ENCODE results near the gene ANKRD50. TPM values are rescaled to one million over a fixed set of nuclear protein-coding genes. Genes with fewer than 3 reads are reported as not detected.
A peak's percentile ranks its signal among the peaks of the same experiment; 100 is the strongest.

ANKRD50 gene
- total and polyA plus RNA-seq, 2 experiments from 2014 or later = 8.9 to 21.8 TPM

DNA sequence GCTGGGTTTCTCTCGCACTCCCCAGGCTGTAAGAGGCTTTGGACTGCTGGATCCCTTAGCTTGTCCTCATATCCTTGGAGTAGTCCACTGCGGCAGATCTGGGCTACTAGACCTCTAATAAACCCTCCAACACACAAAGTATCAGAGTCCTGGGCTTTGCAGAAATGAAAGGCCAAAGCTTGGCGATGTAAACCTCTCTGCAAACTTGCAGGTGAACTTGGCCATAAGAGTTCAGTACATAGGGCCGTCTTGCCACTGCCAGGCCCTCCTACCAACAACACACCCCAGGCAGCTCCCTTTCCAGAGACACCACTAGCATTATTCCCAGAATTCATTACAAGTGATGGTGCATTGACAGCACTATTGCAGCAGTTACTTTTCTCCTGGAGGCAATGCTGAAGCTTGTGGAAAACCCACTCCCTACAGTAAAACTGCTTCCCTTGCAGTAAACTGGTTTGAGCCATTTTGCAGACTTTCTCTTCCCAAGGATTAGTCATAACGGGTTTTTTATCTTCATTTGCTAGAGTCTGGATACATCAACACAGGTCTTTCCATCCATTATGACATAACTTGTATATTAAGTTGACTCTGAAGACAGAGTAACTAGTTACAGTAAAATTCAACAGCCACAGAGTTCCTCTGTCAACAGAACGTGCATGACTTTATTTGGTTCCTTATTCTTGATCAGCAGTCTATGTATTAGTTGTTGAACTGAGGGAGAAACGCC is 2.4 kb downstream of the ANKRD50 start:
- TF ChIP-seq, protein P1, sequence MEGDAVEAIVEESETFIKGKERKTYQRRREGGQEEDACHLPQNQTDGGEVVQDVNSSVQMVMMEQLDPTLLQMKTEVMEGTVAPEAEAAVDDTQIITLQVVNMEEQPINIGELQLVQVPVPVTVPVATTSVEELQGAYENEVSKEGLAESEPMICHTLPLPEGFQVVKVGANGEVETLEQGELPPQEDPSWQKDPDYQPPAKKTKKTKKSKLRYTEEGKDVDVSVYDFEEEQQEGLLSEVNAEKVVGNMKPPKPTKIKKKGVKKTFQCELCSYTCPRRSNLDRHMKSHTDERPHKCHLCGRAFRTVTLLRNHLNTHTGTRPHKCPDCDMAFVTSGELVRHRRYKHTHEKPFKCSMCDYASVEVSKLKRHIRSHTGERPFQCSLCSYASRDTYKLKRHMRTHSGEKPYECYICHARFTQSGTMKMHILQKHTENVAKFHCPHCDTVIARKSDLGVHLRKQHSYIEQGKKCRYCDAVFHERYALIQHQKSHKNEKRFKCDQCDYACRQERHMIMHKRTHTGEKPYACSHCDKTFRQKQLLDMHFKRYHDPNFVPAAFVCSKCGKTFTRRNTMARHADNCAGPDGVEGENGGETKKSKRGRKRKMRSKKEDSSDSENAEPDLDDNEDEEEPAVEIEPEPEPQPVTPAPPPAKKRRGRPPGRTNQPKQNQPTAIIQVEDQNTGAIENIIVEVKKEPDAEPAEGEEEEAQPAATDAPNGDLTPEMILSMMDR (IDR thresholded peaks at IDR 0.05; ENCODE audit: low read depth, low read length) = no peak
- Histone ChIP-seq H3K27me3 (no peaks in the 10 kb centered on the region), H3K4me3 (peak overlapping the region; percentile 78), H3K36me3 (no peaks in the 10 kb centered on the region), H3K4me1 (ENCODE audit: low read depth) (peaks cover 28% of the 10 kb centered on the region), H3K9me3 (ENCODE audit: low read depth) (no peaks in the 10 kb centered on the region), H3K27ac (peak overlapping the region; percentile 98)
- peak; percentile 2 to 31 for DNase-seq (ENCODE audit: low read depth in 1 of 2, low spot score in 1 of 2)

DNA sequence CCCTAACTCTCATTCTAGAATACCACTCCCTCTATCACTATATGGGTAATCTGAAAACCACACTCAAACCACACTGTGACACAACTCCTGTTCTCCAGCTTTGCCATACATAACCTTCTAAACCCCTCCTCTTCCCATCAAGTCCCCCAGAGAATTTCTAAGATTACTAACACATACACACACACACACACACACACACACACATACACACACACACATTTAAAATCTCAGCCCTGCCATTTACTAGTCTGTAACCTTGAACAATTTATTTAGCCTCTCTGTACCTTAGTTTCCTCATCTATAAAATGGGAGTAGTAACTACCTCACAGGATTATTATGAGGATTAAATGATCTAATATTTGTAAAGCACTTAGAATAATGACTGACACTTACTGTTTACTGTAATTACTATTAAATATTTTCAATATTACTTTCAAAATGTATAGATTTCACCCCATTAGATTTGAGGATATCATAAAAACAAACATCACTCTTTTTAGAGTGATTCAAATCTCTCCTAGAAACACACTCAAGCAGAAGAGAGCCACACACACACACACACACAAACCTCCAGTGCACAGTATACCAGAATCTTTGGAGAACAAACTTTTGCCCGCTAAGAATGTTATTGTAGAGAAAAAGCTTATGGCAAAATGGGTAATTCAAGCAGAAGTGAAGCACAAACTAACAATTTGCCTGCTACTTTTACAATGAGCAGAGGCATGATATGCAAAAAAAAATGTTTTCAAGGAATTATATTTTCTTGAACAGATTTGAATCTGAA is 3.8 kb downstream of the ANKRD50 start:
- Histone ChIP-seq H3K27ac (no peak overlapping the region), H3K9me3 (ENCODE audit: low read depth) (no peaks in the 10 kb centered on the region), H3K36me3 (no peaks in the 10 kb centered on the region), H3K4me1 (ENCODE audit: low read depth) (peaks cover 38% of the 10 kb centered on the region), H3K4me3 (peak overlapping the region; percentile 78), H3K27me3 (no peaks in the 10 kb centered on the region)
- TF ChIP-seq, protein P1 (IDR thresholded peaks at IDR 0.05; ENCODE audit: low read depth, low read length) = no peak
- DNase-seq (ENCODE audit: low read depth in 1 of 2, low spot score in 1 of 2) = peak in 1 of 2 donors; percentile 80

DNA sequence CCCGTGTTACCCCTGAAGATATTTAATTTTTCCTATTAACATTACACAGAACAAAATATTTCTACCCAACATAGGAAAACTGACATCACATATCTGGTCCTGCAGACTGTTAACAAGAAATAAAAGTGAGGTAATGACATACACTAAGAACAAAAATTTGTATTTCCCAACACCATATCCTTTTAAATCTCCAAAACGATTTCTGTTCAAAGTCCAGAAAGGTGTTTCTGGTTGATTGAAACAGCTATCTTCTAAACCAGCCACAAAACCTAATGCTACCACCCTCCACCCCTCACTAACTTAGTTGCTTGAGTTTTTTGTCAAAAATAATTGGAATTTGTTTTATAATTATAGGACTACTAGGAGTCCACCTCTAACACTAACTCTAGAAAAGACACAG is 7.1 kb downstream of the ANKRD50 start:
- Histone ChIP-seq H3K27me3 (no peaks in the 10 kb centered on the region), H3K9me3 (ENCODE audit: low read depth) (no peaks in the 10 kb centered on the region), H3K27ac (no peak overlapping the region), H3K4me3 (no peak overlapping the region), H3K36me3 (peaks cover 3% of the 10 kb centered on the region), H3K4me1 (ENCODE audit: low read depth) (peaks cover 34% of the 10 kb centered on the region)
- no peak for DNase-seq (ENCODE audit: low read depth in 1 of 2, low spot score in 1 of 2)
- TF ChIP-seq, protein P1 (IDR thresholded peaks at IDR 0.05; ENCODE audit: low read depth, low read length) = no peak

DNA sequence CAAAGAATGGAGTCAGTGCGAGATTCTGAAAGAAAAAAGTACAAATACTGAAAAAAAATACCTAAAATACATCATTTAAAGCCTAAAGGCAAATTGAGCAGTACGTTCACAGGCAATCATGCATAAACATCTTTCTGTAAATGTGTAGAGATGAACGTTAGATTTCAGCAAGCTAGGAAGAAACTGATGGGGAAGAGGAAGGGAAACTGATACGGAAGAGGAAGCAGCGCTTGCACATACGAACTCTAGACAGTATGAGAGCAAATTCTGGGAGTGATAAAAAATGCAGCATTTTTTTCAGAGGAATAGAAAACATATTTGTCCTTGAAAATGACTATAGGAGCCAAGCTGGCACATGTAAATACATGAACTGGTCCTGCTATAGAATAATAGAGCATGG is 9.4 kb downstream of the ANKRD50 start:
- Histone ChIP-seq H3K27ac (no peak overlapping the region), H3K4me3 (no peak overlapping the region), H3K4me1 (ENCODE audit: low read depth) (peaks cover 16% of the 10 kb centered on the region), H3K9me3 (ENCODE audit: low read depth) (no peaks in the 10 kb centered on the region), H3K27me3 (no peaks in the 10 kb centered on the region), H3K36me3 (peaks cover 3% of the 10 kb centered on the region)
- TF ChIP-seq, protein P1 (IDR thresholded peaks at IDR 0.05; ENCODE audit: low read depth, low read length) = no peak
- no peak for DNase-seq (ENCODE audit: low read depth in 1 of 2, low spot score in 1 of 2)

DNA sequence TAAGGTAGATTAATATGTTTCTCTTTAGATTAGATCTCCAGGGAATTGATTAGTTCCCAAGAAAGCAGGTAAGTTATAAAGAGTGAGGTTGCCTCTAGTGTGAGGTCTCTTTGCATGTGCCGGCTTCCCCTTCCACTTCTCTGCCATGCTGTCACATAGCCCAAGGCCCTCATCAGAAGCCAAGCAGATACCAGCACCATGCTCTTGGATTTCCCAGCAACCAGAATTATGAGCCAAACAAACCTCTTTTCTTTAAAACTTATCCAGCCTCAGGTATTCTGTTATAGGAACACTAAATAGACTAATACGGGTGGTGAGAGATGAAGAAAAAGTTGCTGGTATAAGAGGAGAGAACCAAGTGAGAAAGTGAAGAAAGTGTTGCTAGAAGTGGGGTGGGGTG is 15.1 kb downstream of the ANKRD50 start:
- TF ChIP-seq, protein P1 (IDR thresholded peaks at IDR 0.05; ENCODE audit: low read depth, low read length) = no peak

More for the DNA sequence above, 15.1 kb downstream of the ANKRD50 start:
- Histone ChIP-seq H3K27me3 (no peaks in the 10 kb centered on the region), H3K4me1 (ENCODE audit: low read depth) (no peaks in the 10 kb centered on the region), H3K9me3 (ENCODE audit: low read depth) (no peaks in the 10 kb centered on the region), H3K4me3 (no peak overlapping the region), H3K36me3 (peaks cover 3% of the 10 kb centered on the region), H3K27ac (no peak overlapping the region)
- DNase-seq (ENCODE audit: low read depth in 1 of 2, low spot score in 1 of 2) = no peak

Measured in cardiac muscle cell (in vitro differentiated cells and primary cell).